ENCODE results near the gene TBC1D22B. TPM values are rescaled to one million over a fixed set of nuclear protein-coding genes. Genes with fewer than 3 reads are reported as not detected.

TBC1D22B gene
- total and polyA plus RNA-seq, 2 donors (not counting 3 experiments of a cell fraction or from before 2014, with no cell fraction given): 13.1 to 13.6 TPM

- no peak overlapping the region for H3K4me2 ChIP-seq (ENCODE audit: insufficient read depth, low read length)
- peaks cover 19 to 25% of the 10 kb centered on the region in 2 experiments for H3K36me3 ChIP-seq (ENCODE audit: control insufficient read depth in 2 of 2, extremely low read depth in 1 of 2, insufficient read depth in 2 of 2, low read length in 2 of 2)
- no peak overlapping the region for H3K4me3 ChIP-seq (replicated peaks in 1 of 3; ENCODE audit: insufficient read depth in 1 of 3, low read depth in 1 of 3, low read length in 3 of 3)
- no peak overlapping the region for H2AFZ ChIP-seq (ENCODE audit: low read depth, low read length)
- dilution Hi-C loops (cut with MboI; ENCODE audit: extremely low pct_ligation_motif_present, low sequenced_read_pairs) (no loop called here), intact Hi-C loops (cut with micrococcal nuclease) (no loop called here)
- no peaks in the 10 kb centered on the region for H3K9me1 ChIP-seq (replicated peaks; ENCODE audit: control insufficient read depth, extremely low read depth, insufficient read depth, low read length)
- no peaks in the 10 kb centered on the region for H3K4me1 ChIP-seq (ENCODE audit: control insufficient read depth, extremely low read depth, insufficient read depth, low read length)
- no peak for TF ChIP-seq MYC (IDR thresholded peaks at IDR 0.05; ENCODE audit: low read depth, low read length)
- no peak for TF ChIP-seq MAX (IDR thresholded peaks at IDR 0.05; ENCODE audit: insufficient read depth, insufficient read length)
- TF ChIP-seq, protein P1, sequence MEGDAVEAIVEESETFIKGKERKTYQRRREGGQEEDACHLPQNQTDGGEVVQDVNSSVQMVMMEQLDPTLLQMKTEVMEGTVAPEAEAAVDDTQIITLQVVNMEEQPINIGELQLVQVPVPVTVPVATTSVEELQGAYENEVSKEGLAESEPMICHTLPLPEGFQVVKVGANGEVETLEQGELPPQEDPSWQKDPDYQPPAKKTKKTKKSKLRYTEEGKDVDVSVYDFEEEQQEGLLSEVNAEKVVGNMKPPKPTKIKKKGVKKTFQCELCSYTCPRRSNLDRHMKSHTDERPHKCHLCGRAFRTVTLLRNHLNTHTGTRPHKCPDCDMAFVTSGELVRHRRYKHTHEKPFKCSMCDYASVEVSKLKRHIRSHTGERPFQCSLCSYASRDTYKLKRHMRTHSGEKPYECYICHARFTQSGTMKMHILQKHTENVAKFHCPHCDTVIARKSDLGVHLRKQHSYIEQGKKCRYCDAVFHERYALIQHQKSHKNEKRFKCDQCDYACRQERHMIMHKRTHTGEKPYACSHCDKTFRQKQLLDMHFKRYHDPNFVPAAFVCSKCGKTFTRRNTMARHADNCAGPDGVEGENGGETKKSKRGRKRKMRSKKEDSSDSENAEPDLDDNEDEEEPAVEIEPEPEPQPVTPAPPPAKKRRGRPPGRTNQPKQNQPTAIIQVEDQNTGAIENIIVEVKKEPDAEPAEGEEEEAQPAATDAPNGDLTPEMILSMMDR (IDR thresholded peaks at IDR 0.05; ENCODE audit: extremely low read depth in 1 of 2, insufficient read depth in 1 of 2, low read depth in 1 of 2, low read length in 2 of 2): no peak
- TF ChIP-seq EZH2 (IDR thresholded peaks at IDR 0.05; ENCODE audit: borderline replicate concordance, low read depth, low read length, severe bottlenecking): no peak
- TF ChIP-seq FOS (IDR thresholded peaks at IDR 0.05; ENCODE audit: borderline replicate concordance, insufficient read depth, low read length): no peak
- no peak for TF ChIP-seq GATA2 (IDR thresholded peaks at IDR 0.05; ENCODE audit: insufficient read depth, insufficient read length, low read depth, low read length)
- no peak for TF ChIP-seq POLR2AphosphoS5 (IDR thresholded peaks at IDR 0.05; ENCODE audit: insufficient read depth, low read depth, low read length)
- TF ChIP-seq JUN (IDR thresholded peaks at IDR 0.05; ENCODE audit: borderline replicate concordance, insufficient read depth, insufficient read length, low read depth): no peak
- CTCF ChIA-PET: interaction anchor here (0.9 to 1.0 kb wide), 2 partner anchors 35 to 70 kb away, joined by 3 read pairs; no protein-coding TSS in a partner anchor
- no peak for DNase-seq (ENCODE audit: low read depth, low spot score)
- POLR2A ChIA-PET: no interaction called here
- H3K9ac ChIP-seq (replicated peaks; ENCODE audit: extremely low read depth, insufficient read depth, low read length): no peak overlapping the region
- BruUV-seq (replicated peaks): no TSS peak
- FAIRE-seq: no peak
- H3K27ac ChIP-seq (ENCODE audit: insufficient read depth, low read depth, low read length): no peak overlapping the region
- H3K27me3 ChIP-seq (ENCODE audit: control insufficient read depth in 2 of 2, insufficient read depth in 2 of 2, low read length in 2 of 2): no peaks in the 10 kb centered on the region
- peaks cover 2% of the 10 kb centered on the region for H4K20me1 ChIP-seq (replicated peaks; ENCODE audit: control insufficient read depth, extremely low read depth, insufficient read depth, low read length)
- H3K9me3 ChIP-seq (replicated peaks; ENCODE audit: control insufficient read depth, insufficient read depth, low read length): no peaks in the 10 kb centered on the region
- peaks cover 6% of the 10 kb centered on the region for H3K79me2 ChIP-seq (ENCODE audit: control insufficient read depth, insufficient read depth, low read length)
Observed at GRCh38 chr6:37280162-37280887, 22.8 kb downstream of the TBC1D22B start.

Measured in endothelial cell of umbilical vein (primary cell).